Prostate gland (tissue), 2 donors: ENCODE data around the gene TMC1. TPM values are rescaled to one million over a fixed set of nuclear protein-coding genes. Genes with fewer than 3 reads are reported as not detected.

Source experiments
- DNase-seq: peaks from one replicate; pipeline ENCODE4 v3.0.0-alpha.2; 2019; ENCODE audit warnings: low spot score
- H3K27ac ChIP-seq, 2 donors: fragments of 200-600 bp; sonication (generic); 2 replicates each; pipeline ENCODE4 v1.5.1; 2017 to 2019
- H3K27me3 ChIP-seq: fragments of 200-600 bp; sonication (generic); replicated peaks from 2 replicates; pipeline ENCODE4 v1.5.1; 2019; ENCODE audit not compliant: insufficient read depth
- H3K36me3 ChIP-seq, 2 donors: fragments of 200-600 bp; sonication (generic); 1 replicate in 1 of 2; 2 replicates in 1 of 2; pipeline versions ENCODE4 v1.5.1 to v1.8.1; 2017 to 2019
- H3K4me1 ChIP-seq: fragments of 200-600 bp; sonication (generic); replicated peaks from 2 replicates; pipeline ENCODE4 v1.5.1; 2019
- H3K4me3 ChIP-seq, 2 donors: fragments of 200-600 bp; sonication (generic); 2 replicates each; pipeline ENCODE4 v1.5.1; 2017 to 2019
- H3K9me3 ChIP-seq: fragments of 200-600 bp; sonication (generic); 2 replicates; pipeline ENCODE4 v1.5.1; 2017
- CTCF ChIP-seq, 4 experiments: fragments of 200-600 bp in 2 of 4; fragments of 450-650 bp in 2 of 4; sonication (generic) in 2 of 4; IDR thresholded peaks; 1 replicate in 3 of 4; 2 replicates in 1 of 4; pipeline ENCODE4 v1.5.1; 2016 to 2019; ENCODE audit warnings: antibody characterized with exemption in 4 of 4, mild to moderate bottlenecking in 2 of 4, moderate library complexity in 2 of 4
- POLR2A ChIP-seq: fragments of 450-650 bp; IDR thresholded peaks from one replicate; pipeline ENCODE4 v1.6.1; 2016; ENCODE audit warnings: antibody characterized with exemption, mild to moderate bottlenecking
- POLR2AphosphoS5 ChIP-seq: sonication (generic); formaldehyde crosslinking; IDR thresholded peaks from one replicate; pipeline ENCODE4 v1.6.1; 2017; ENCODE audit warnings: antibody characterized with exemption
- WGBS: methylation state at CpG from one replicate; pipeline ENCODE4 v1.1.5; 2018; 5-methylcytosine and 5-hydroxymethylcytosine counted together
- intact Hi-C: fragments of 100-400 bp; cut with DNase I; formaldehyde crosslinking; loops from one replicate; pipeline ENCODE4 v1.14.2; 2022
- total RNA-seq, 2 donors: library from RNA; depleted of rRNA; stranded (reverse); fragments of >200 nt; gene quantifications; one replicate each; pipeline ENCODE4 v1.1.0, GENCODE V29; 2016

Gene TMC1
- total RNA-seq, 2 donors from 2014 or later = 3.0 to 5.3 TPM

GRCh38 chr9:72597601-72598000, 76.2 kb downstream of the TMC1 start:
- no peak for DNase-seq
- TF ChIP-seq POLR2AphosphoS5 = no peak
- TF ChIP-seq POLR2A = no peak
- TF ChIP-seq CTCF (IDR thresholded peaks at IDR 0.05) = no peak
- H3K9me3 ChIP-seq = no peaks in the 10 kb centered on the region
- H3K36me3 ChIP-seq = no peaks in the 10 kb centered on the region
- H3K4me1 ChIP-seq = no peaks in the 10 kb centered on the region
- no peak overlapping the region for H3K4me3 ChIP-seq
- H3K27ac ChIP-seq = no peak overlapping the region
- intact Hi-C loops = no loop called here
- 95% methylated on average over 3 of the region's 3 CpGs for WGBS
- no peaks in the 10 kb centered on the region for H3K27me3 ChIP-seq

- Histone ChIP-seq H3K36me3 (no peaks in the 10 kb centered on the region), H3K4me3 (no peak overlapping the region), H3K27me3 (no peaks in the 10 kb centered on the region), H3K4me1 (no peaks in the 10 kb centered on the region), H3K27ac (no peak overlapping the region), H3K9me3 (no peaks in the 10 kb centered on the region)
- TF ChIP-seq POLR2AphosphoS5 (no peak), CTCF (IDR thresholded peaks at IDR 0.05) (no peak), POLR2A (no peak)
- intact Hi-C loops = no loop called here
- DNase-seq = no peak
- WGBS = 79% methylated on average over 3 of the region's 3 CpGs
Observed at GRCh38 chr9:72598639-72599038, 77.2 kb downstream of the TMC1 start.

- intact Hi-C loops = loop anchor here (10.0 kb wide), 1 partner anchor 225 kb away; no protein-coding TSS in a partner anchor
- Histone ChIP-seq H3K9me3 (no peaks in the 10 kb centered on the region), H3K4me3 (no peak overlapping the region), H3K36me3 (no peaks in the 10 kb centered on the region), H3K4me1 (no peaks in the 10 kb centered on the region), H3K27me3 (no peaks in the 10 kb centered on the region), H3K27ac (no peak overlapping the region)
- WGBS = 61% methylated on average over 5 of the region's 5 CpGs
- DNase-seq = no peak
- TF ChIP-seq POLR2AphosphoS5 (no peak), POLR2A (no peak), CTCF (IDR thresholded peaks at IDR 0.05) (no peak)
Observed at GRCh38 chr9:72599874-72600534, 78.6 kb downstream of the TMC1 start.

- Histone ChIP-seq H3K9me3 (no peaks in the 10 kb centered on the region), H3K36me3 (no peaks in the 10 kb centered on the region), H3K27me3 (no peaks in the 10 kb centered on the region), H3K4me3 (no peak overlapping the region), H3K27ac (no peak overlapping the region), H3K4me1 (no peaks in the 10 kb centered on the region)
- DNase-seq = no peak
- intact Hi-C loops = loop anchor here (10.0 kb wide), 1 partner anchor 224 kb away; no protein-coding TSS in a partner anchor
- 97% methylated on average over 3 of the region's 3 CpGs for WGBS
- TF ChIP-seq POLR2AphosphoS5 (no peak), CTCF (IDR thresholded peaks at IDR 0.05) (no peak), POLR2A (no peak)
Observed at GRCh38 chr9:72600671-72601070, 79.3 kb downstream of the TMC1 start.

GRCh38 chr9:72601615-72602014, 80.2 kb downstream of the TMC1 start:
- intact Hi-C loops = loop anchor here (10.0 kb wide), 1 partner anchor 223 kb away; no protein-coding TSS in a partner anchor
- TF ChIP-seq POLR2AphosphoS5 (no peak), CTCF (IDR thresholded peaks at IDR 0.05) (no peak), POLR2A (no peak)
- WGBS = 81% methylated on average over 2 of the region's 2 CpGs
- Histone ChIP-seq H3K4me3 (no peak overlapping the region), H3K9me3 (no peaks in the 10 kb centered on the region), H3K4me1 (no peaks in the 10 kb centered on the region), H3K36me3 (no peaks in the 10 kb centered on the region), H3K27ac (no peak overlapping the region), H3K27me3 (no peaks in the 10 kb centered on the region)
- DNase-seq = no peak
